Caco-2 (cell line): ENCODE results near the gene B9D2. TPM values are rescaled to one million over a fixed set of nuclear protein-coding genes. Genes with fewer than 3 reads are reported as not detected.

Experiments used
- BruUV-seq: library from RNA; stranded (reverse); fragments of 400-500 nt; replicated peaks from 2 replicates; lab custom pipeline; 2021; lab: Mats Ljungman, UMichigan
- CTCF ChIA-PET: fragments of 300-600 bp; sonication (Branson Sonifier 250); formaldehyde crosslinking; loops from one replicate; lab custom pipeline; 2022; ENCODE audit warnings: antibody characterized with exemption; lab: Charles Lee
- POLR2A ChIA-PET: fragments of 300-600 bp; sonication (Branson Sonifier 250); formaldehyde crosslinking; loops from one replicate; lab custom pipeline; 2022; ENCODE audit warnings: antibody characterized with exemption; lab: Charles Lee
- DNase-seq, 2 experiments: peaks; one replicate each; pipeline versions ENCODE4 v3.0.0 to v3.0.0-alpha.2; 2020 to 2022
- H3K27me3 ChIP-seq: replicated peaks from 2 replicates; pipeline ENCODE4 v1.6.0; 2011; ENCODE audit warnings: low read length; ENCODE audit not compliant: control insufficient read depth, insufficient read depth
- H3K36me3 ChIP-seq: 2 replicates; pipeline ENCODE4 v1.5.1; 2011; ENCODE audit warnings: low read length; ENCODE audit not compliant: control insufficient read depth, insufficient read depth
- H3K4me1 ChIP-seq: fragments of 250-450 bp; sonication (Bioruptor Pico); 2 replicates; pipeline ENCODE4 v1.5.1; 2020; ENCODE audit warnings: mild to moderate bottlenecking
- H3K4me3 ChIP-seq: 2 replicates; pipeline ENCODE4 v1.5.1; 2011; ENCODE audit warnings: low read depth, mild to moderate bottlenecking, control low read depth, low read length
- H3K9me3 ChIP-seq: fragments of 250-450 bp; sonication (Bioruptor Pico); 2 replicates; pipeline ENCODE4 v1.5.1; 2020; ENCODE audit warnings: mild to moderate bottlenecking, moderate library complexity
- H3K27ac Mint-ChIP-seq: one replicate; pipeline ENCODE4 v1.8.0; 2022; ENCODE audit warnings: mixed read lengths; ENCODE audit not compliant: unreplicated experiment
- H3K27me3 Mint-ChIP-seq: one replicate; pipeline ENCODE4 v1.8.0; 2022; ENCODE audit warnings: mixed read lengths; ENCODE audit not compliant: insufficient read depth, unreplicated experiment
- H3K36me3 Mint-ChIP-seq: one replicate; pipeline ENCODE4 v1.8.0; 2022; ENCODE audit warnings: mild to moderate bottlenecking, mixed read lengths; ENCODE audit not compliant: insufficient read depth, unreplicated experiment
- H3K4me1 Mint-ChIP-seq: one replicate; pipeline ENCODE4 v1.8.0; 2022; ENCODE audit warnings: low read depth, mixed read lengths; ENCODE audit not compliant: unreplicated experiment
- H3K4me3 Mint-ChIP-seq: one replicate; pipeline ENCODE4 v1.8.0; 2022; ENCODE audit warnings: mild to moderate bottlenecking, moderate library complexity, mixed read lengths; ENCODE audit not compliant: unreplicated experiment
- H3K9me3 Mint-ChIP-seq: one replicate; pipeline ENCODE4 v1.8.0; 2022; ENCODE audit warnings: mixed read lengths; ENCODE audit not compliant: unreplicated experiment
- intact Hi-C: fragments of 100-400 bp; cut with micrococcal nuclease; formaldehyde crosslinking; loops from one replicate; pipeline ENCODE4 v1.10.0; 2022; ENCODE audit not compliant: unreplicated experiment
- total RNA-seq: library from RNA; stranded (reverse); gene quantifications from 2 replicates; pipeline ENCODE4 v1.2.3, GENCODE V29; 2022
- TF ChIP-seq, protein P1 (sequence below), 2 experiments: fragments of 200-600 bp in 1 of 2; IDR thresholded peaks; 1 replicate in 1 of 2; 2 replicates in 1 of 2; pipeline versions ENCODE4 v1.5.1 to v1.8.0; 2011 to 2022; ENCODE audit warnings: antibody characterized with exemption in 1 of 2, control low read depth in 1 of 2, inconsistent platforms in 1 of 2, low read depth in 1 of 2, low read length in 1 of 2, mild to moderate bottlenecking in 1 of 2, moderate library complexity in 1 of 2; ENCODE audit not compliant: insufficient read depth in 1 of 2, severe bottlenecking in 1 of 2, unreplicated experiment in 1 of 2

Gene B9D2
- total RNA-seq, 1 experiment from 2014 or later = 3.6 TPM

DNA sequence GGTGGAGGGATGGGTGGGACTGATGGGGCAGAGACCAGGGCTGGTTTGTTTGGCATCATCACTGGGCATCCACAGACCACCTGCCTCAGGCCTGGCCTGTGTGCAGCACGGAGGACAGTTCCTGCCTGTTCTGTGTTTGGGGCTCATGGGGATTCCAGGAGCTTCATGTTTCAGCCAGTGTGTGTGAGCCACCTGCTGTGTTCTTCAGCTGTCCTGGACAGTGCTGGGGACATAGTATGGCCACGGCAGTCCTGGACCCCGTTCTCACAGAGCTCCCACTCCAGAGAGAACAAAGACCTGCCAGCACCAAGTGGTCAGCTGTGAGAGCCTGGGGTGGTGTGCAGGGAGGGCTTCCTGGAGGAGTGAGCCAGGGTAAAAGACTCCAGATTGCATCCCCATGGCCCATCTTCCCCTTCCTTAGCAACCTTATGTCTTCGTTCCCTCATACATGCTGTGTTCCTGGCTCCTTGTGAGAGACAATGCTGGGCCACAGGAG is 55.9 kb downstream of the B9D2 start:
- POLR2A ChIA-PET = interaction anchor here (1.3 kb wide), 1 partner anchor 44 kb away, joined by 4 read pairs; the partner anchor contains the start of gene HNRNPUL1
- CTCF ChIA-PET = interaction anchor here (1.0 to 1.6 kb wide), 2 partner anchors 44 kb away, joined by 5 to 7 read pairs; partner anchors contain the start of gene HNRNPUL1
- Histone ChIP-seq H3K36me3 (peaks cover 8% of the 10 kb centered on the region), H3K9me3 (no peaks in the 10 kb centered on the region), H3K4me1 (peaks cover 17% of the 10 kb centered on the region), H3K4me3 (no peak overlapping the region), H3K27me3 (no peaks in the 10 kb centered on the region)
- intact Hi-C loops = loop anchor here (1.0 to 2.0 kb wide), 3 partner anchors 46 to 181 kb away; no protein-coding TSS in a partner anchor
- Mint-ChIP-seq H3K9me3 (no peaks in the 10 kb centered on the region), H3K27me3 (no peaks in the 10 kb centered on the region), H3K27ac (peak overlapping the region; percentile 95), H3K36me3 (peaks cover 88% of the 10 kb centered on the region), H3K4me3 (no peak overlapping the region), H3K4me1 (peaks cover 7% of the 10 kb centered on the region)
- no TSS peak for BruUV-seq
- TF ChIP-seq, protein P1, sequence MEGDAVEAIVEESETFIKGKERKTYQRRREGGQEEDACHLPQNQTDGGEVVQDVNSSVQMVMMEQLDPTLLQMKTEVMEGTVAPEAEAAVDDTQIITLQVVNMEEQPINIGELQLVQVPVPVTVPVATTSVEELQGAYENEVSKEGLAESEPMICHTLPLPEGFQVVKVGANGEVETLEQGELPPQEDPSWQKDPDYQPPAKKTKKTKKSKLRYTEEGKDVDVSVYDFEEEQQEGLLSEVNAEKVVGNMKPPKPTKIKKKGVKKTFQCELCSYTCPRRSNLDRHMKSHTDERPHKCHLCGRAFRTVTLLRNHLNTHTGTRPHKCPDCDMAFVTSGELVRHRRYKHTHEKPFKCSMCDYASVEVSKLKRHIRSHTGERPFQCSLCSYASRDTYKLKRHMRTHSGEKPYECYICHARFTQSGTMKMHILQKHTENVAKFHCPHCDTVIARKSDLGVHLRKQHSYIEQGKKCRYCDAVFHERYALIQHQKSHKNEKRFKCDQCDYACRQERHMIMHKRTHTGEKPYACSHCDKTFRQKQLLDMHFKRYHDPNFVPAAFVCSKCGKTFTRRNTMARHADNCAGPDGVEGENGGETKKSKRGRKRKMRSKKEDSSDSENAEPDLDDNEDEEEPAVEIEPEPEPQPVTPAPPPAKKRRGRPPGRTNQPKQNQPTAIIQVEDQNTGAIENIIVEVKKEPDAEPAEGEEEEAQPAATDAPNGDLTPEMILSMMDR (IDR thresholded peaks at IDR 0.05; ENCODE audit: insufficient read depth in 1 of 2, low read depth in 1 of 2, low read length in 1 of 2, severe bottlenecking in 1 of 2, unreplicated experiment in 1 of 2) = no peak
- DNase-seq = no peak

DNA sequence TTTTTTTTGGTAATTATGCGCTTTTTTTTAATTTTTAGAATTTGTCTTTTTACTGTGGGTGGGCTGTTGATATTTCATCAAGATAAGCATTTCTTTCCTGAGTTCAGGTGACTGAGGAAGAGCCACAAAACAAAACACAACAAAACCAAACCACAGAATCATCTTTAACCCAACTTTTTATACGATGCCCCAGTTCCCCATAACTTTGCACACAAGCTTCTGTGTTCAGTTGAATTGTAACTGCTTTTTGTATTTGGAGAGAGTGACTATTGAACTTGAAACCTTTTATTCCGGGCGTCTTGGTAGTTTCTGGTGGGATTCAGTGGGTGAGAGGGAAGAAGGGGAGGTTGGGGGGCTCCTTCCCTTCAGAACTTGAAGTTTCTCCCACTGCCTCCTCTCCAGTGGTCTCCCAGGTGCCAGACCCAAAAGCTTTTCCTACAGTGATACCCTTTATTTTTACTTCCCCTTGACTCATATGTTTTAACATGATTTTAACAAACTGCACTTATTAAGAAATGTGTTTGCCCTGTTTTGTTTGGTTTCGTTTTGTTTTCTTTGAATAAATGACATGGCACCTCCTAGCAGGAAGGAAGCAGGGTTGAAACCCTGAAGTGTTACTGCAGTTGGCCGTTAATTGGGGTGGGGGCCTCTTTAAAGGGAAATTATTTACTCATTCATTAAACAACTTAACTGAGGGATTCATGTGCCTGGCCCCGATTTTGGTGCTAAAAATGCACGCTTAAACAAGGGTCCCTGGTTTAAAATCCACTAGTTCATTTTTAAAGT is 56.7 kb downstream of the B9D2 start:
- intact Hi-C loops = no loop called here
- Histone ChIP-seq H3K27me3 (no peaks in the 10 kb centered on the region), H3K4me3 (no peak overlapping the region), H3K9me3 (no peaks in the 10 kb centered on the region), H3K36me3 (peaks cover 6% of the 10 kb centered on the region), H3K4me1 (peaks cover 17% of the 10 kb centered on the region)
- H3K27ac Mint-ChIP-seq = peak overlapping the region; percentile 10
- peaks cover 7% of the 10 kb centered on the region for H3K4me1 Mint-ChIP-seq
- DNase-seq = no peak
- no peaks in the 10 kb centered on the region for H3K27me3 Mint-ChIP-seq
- peaks cover 91% of the 10 kb centered on the region for H3K36me3 Mint-ChIP-seq
- TSS peak; percentile 31 for BruUV-seq
- CTCF ChIA-PET = interaction anchor here (0.6 to 1.6 kb wide), 3 partner anchors 43 to 770 kb away, joined by 3 to 7 read pairs (median 5); partner anchors contain the start of gene HNRNPUL1
- H3K9me3 Mint-ChIP-seq = no peaks in the 10 kb centered on the region
- no peak overlapping the region for H3K4me3 Mint-ChIP-seq
- TF ChIP-seq, protein P1 (IDR thresholded peaks at IDR 0.05; ENCODE audit: insufficient read depth in 1 of 2, low read depth in 1 of 2, low read length in 1 of 2, severe bottlenecking in 1 of 2, unreplicated experiment in 1 of 2) = no peak
- POLR2A ChIA-PET = interaction anchor here (0.5 kb wide), 1 partner anchor 128 kb away, joined by 5 read pairs; no protein-coding TSS in a partner anchor

DNA sequence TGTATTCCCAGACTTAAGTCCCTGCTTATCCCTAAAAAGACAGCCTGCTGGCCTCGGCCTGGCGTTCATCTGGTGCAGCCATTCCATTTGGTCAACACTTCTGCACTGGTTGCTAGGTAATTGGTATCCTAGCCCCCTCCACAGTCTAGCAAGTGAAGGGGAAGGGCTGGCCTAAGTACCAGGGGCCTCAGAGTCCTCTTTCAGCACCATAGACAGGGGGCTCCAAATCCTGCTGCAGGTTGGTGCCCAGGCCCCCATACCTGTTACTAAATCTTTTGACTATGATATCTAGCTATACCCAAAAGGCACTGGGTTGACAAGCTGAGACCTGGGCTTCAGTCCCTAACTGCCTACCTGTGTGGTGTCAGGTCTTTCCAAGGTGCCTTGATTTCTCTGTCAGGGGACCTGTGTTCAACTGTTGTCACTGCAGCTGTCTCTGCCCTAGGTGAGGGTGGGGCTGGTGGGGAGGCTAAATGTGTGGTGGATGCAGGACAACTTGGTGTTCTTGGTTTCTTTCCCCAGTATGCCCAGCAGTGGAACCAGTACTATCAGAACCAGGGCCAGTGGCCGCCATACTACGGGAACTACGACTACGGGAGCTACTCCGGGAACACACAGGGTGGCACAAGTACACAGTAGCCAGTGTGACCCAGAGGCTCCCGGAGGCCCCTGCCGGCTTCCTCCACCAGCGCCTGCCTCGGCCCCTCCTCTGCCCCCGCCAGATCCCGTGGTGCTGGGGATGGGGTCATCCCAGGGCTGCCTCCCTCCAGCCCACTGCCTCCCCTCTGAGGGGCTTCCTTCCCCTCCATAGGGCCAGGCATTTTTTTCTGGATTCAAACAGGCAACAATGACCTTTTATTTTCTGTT is 57.8 kb downstream of the B9D2 start:
- Mint-ChIP-seq H3K36me3 (peaks cover 96% of the 10 kb centered on the region), H3K27me3 (no peaks in the 10 kb centered on the region), H3K9me3 (no peaks in the 10 kb centered on the region), H3K4me1 (peaks cover 7% of the 10 kb centered on the region), H3K27ac (no peak overlapping the region), H3K4me3 (no peak overlapping the region)
- ChIA-PET POLR2A (no interaction called here), CTCF (interaction anchor here (0.5 to 1.2 kb wide), 4 partner anchors 102 to 772 kb away, joined by 3 to 9 read pairs (median 6); no protein-coding TSS in a partner anchor)
- TF ChIP-seq, protein P1 (IDR thresholded peaks at IDR 0.05; ENCODE audit: insufficient read depth in 1 of 2, low read depth in 1 of 2, low read length in 1 of 2, severe bottlenecking in 1 of 2, unreplicated experiment in 1 of 2) = no peak
- Histone ChIP-seq H3K4me3 (no peak overlapping the region), H3K4me1 (peaks cover 10% of the 10 kb centered on the region), H3K27me3 (no peaks in the 10 kb centered on the region), H3K9me3 (no peaks in the 10 kb centered on the region), H3K36me3 (peaks cover 6% of the 10 kb centered on the region)
- BruUV-seq = no TSS peak
- intact Hi-C loops = no loop called here
- DNase-seq = no peak
